Activated gamma-delta T cell treated with anti-CD3 and anti-CD28 coated beads, Interleukin-2, amount 50 U/mL, for 16 hours (primary cell): Measurements from ENCODE around the gene CRACR2B.

Experiments
- DNase-seq: peaks from one replicate; pipeline ENCODE4 v3.0.0-alpha.2; 2020; ENCODE audit warnings: low read depth

The CRACR2B gene

GRCh38 chr11:827897-828192 lies at the start of gene CRACR2B:
Gene CRACR2B, plus strand, starts transcription at chr11:827919. Its CDS starts 689 bp downstream, at chr11:828608.
- DNase-seq: no peak

GRCh38 chr11:778976-779954 lies 48.5 kb upstream of the CRACR2B start:
- DNase-seq: no peak

GRCh38 chr11:779955-780532 lies 47.7 kb upstream of the CRACR2B start:
- DNase-seq: no peak

GRCh38 chr11:782264-783174 lies 45.2 kb upstream of the CRACR2B start:
- no peak for DNase-seq

- no peak for DNase-seq
Measured at GRCh38 chr11:783581-784015, 44.1 kb upstream of the CRACR2B start.

GRCh38 chr11:786235-787083 lies 41.3 kb upstream of the CRACR2B start:
- no peak for DNase-seq

GRCh38 chr11:787084-787675 lies 40.5 kb upstream of the CRACR2B start:
- no peak for DNase-seq

GRCh38 chr11:788009-788640 lies 39.6 kb upstream of the CRACR2B start:
- no peak for DNase-seq

- DNase-seq: no peak
Measured at GRCh38 chr11:788953-789940, 38.5 kb upstream of the CRACR2B start.

GRCh38 chr11:789943-790342 lies 37.8 kb upstream of the CRACR2B start, which contains the start of gene CEND1:
Gene CEND1, minus strand, starts transcription at chr11:790090. Its CDS starts 1,514 bp downstream, at chr11:788576.
- DNase-seq: no peak

- DNase-seq: no peak
Measured at GRCh38 chr11:790721-791564, 36.8 kb upstream of the CRACR2B start.

- no peak for DNase-seq
Measured at GRCh38 chr11:791658-792534, 35.8 kb upstream of the CRACR2B start.

GRCh38 chr11:792535-792821 lies 35.2 kb upstream of the CRACR2B start:
- DNase-seq: no peak

- DNase-seq: no peak
Measured at GRCh38 chr11:792873-793272, 34.8 kb upstream of the CRACR2B start.

GRCh38 chr11:793556-793955 lies 34.2 kb upstream of the CRACR2B start:
- DNase-seq: no peak

GRCh38 chr11:794013-794765 lies 33.5 kb upstream of the CRACR2B start:
- no peak for DNase-seq
